ENCODE measurements around the gene CFL1.

CFL1 gene

DNA sequence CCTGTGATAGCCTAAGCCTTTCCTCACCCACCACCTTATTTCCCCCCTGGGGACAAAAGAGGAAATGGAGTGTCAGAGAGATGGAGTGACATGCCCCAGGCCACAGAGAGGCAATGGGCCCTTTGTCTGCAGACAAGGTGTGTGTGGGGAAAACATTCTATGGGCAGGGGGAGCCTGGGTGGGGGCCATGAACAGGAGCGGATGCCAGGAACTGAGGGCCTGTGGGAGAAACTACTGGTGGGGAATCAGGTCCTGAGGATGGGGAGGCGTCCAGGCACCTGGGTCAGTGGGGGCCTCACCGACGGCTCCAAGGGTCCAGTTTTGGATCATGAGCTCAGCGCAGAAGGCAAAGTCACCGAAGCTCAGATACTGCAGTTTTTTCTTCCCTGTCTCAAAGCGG, 27.3 kb upstream of the CFL1 start:
- Histone ChIP-seq H3K36me3 (peaks cover 45 to 60% (median 50%) of the 10 kb centered on the region in 11 experiments), H3K9ac (peak overlapping the region in 9 of 11 experiments; percentile 12 to 97 (median 35); a peak in 14 of 22 replicates), H3K27ac (no peak overlapping the region; a peak in 1 of 22 replicates), H3K27me3 (no peaks in the 10 kb centered on the region), H4K20me1 (peaks cover 0 to 58% (median 28%) of the 10 kb centered on the region in 11 experiments; a peak in 16 of 22 replicates), H3K4me3 (no peak overlapping the region), H3K4me2 (peak overlapping the region; percentile 60 to 98 (median 95)), H3K4me1 (peaks cover 72 to 83% (median 81%) of the 10 kb centered on the region in 10 experiments), H3K9me3 (replicated peaks in 1 of 11) (no peaks in the 10 kb centered on the region)
- no peak for TF ChIP-seq Cebpa-rat (IDR thresholded peaks at IDR 0.05)

DNA sequence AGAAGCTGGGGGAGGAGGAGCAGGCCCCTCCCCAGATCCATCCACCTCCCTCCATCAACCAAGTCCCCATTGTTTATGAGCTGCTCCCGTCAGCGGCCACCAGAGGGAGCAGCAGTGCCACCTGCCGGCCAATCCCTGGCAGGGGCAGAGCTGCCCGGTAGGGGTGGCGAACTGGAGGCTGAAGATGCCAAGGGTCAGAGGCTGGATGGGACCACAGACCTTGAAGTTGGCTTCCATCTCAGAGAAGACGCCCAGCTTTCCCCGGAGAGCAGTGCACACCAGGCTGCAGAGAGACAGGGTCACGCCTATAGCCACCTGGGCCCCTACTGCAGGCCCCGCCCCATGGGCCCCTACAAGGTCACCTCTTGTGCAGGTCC, 26.7 kb upstream of the CFL1 start:
- peak overlapping the region; percentile 60 to 98 (median 95) for H3K4me2 ChIP-seq
- no peak for TF ChIP-seq Cebpa-rat (IDR thresholded peaks at IDR 0.05)
- peak overlapping the region in 8 of 11 experiments; percentile 12 to 97 (median 34); a peak in 11 of 22 replicates for H3K9ac ChIP-seq
- H3K27ac ChIP-seq, result no peak overlapping the region; a peak in 1 of 22 replicates
- peaks cover 72 to 83% (median 81%) of the 10 kb centered on the region in 10 experiments for H3K4me1 ChIP-seq
- peaks cover 45 to 60% (median 50%) of the 10 kb centered on the region in 11 experiments for H3K36me3 ChIP-seq
- no peaks in the 10 kb centered on the region for H3K27me3 ChIP-seq
- no peaks in the 10 kb centered on the region for H3K9me3 ChIP-seq (replicated peaks in 1 of 11)
- H3K4me3 ChIP-seq, result no peak overlapping the region; a peak in 1 of 20 replicates
- peaks cover 0 to 58% (median 28%) of the 10 kb centered on the region in 11 experiments; a peak in 16 of 22 replicates for H4K20me1 ChIP-seq

DNA sequence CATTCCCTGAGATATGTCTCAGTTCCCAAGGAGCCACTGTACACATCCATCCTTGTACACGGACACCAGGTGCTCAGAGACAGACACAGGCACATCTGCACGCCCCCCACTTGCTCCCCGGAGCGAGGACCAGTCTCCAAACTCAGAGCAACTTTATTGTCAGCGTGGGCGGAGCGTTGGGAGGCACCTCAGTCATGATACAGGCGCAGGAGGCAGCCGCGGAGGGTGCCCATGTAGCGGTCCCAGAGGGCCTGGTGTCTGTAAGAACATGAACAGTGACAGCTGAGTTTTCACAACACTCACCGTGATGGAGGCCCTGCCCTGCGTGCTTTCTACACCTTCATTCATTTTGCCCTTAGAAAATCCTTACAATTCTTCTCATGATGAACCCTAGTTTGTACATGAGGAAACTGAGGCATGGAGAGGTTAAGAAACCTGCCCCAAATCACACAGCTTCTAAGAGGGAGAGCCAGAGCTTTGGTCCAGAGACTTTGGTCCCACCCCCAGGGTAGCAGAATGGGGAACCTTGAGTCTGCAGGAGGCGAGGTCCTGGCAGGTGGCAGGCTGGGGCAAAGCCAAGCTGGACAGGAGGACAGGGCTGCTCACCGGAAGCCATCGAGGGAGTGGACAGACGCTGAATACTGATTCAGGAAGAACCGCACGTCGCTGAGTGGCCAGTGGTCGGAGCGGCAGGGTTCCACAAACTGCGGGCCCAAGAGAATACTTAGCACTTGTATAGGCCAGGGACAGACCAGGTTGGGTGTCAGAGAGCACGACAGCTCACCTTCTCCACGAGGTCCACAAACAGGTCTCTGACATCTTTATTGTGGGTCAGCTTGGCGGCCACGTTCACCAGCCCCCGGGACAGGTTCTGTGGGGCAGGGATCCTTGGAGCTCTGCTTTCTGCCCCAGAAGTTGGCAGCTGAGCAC, 26.1 kb upstream of the CFL1 start:
- H3K9me3 ChIP-seq (replicated peaks in 1 of 11), result no peaks in the 10 kb centered on the region
- no peaks in the 10 kb centered on the region for H3K27me3 ChIP-seq
- no peak for TF ChIP-seq Cebpa-rat (IDR thresholded peaks at IDR 0.05)
- peak overlapping the region in 9 of 11 experiments; percentile 23 to 98 (median 79); a peak in 15 of 22 replicates for H3K4me2 ChIP-seq
- H3K4me3 ChIP-seq, result no peak overlapping the region
- peaks cover 68 to 83% (median 78%) of the 10 kb centered on the region in 10 experiments for H3K4me1 ChIP-seq
- peak overlapping the region in 6 of 11 experiments; percentile 1 to 43 (median 22); a peak in 3 of 22 replicates for H3K9ac ChIP-seq
- H3K27ac ChIP-seq, result 0 out of 22 replicates have a peak overlapping the region, but pooled peaks of 1 of the 11 experiments have one; percentile 4
- H3K36me3 ChIP-seq, result peaks cover 45 to 60% (median 50%) of the 10 kb centered on the region in 11 experiments
- peaks cover 0 to 58% (median 28%) of the 10 kb centered on the region in 11 experiments; a peak in 16 of 22 replicates for H4K20me1 ChIP-seq

DNA sequence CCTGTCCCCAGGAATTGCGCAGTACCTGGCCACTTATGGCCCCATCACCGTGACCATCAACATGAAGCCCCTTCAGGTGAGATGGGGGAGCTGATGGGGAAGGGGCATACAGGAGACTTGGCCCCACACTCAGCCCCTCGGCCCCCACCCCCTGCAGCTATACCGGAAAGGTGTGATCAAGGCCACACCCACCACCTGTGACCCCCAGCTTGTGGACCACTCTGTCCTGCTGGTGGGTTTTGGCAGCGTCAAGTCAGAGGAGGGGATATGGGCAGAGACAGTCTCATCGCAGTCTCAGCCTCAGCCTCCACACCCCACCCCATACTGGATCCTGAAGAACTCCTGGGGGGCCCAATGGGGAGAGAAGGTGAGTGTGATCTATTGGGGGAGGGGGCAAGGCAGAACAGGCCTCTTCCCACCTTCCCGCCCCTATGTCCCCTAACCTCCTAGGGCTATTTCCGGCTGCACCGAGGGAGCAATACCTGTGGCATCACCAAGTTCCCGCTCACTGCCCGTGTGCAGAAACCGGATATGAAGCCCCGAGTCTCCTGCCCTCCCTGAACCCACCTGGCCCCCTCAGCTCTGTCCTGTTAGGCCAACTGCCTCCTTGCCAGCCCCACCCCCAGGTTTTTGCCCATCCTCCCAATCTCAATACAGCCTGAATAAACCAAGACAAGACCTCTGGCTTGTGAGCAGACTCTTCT, 25.2 kb upstream of the CFL1 start:
- Histone ChIP-seq H3K27ac (no peak overlapping the region), H3K9ac (0 out of 22 replicates have a peak overlapping the region, but pooled peaks of 1 of the 11 experiments have one; percentile 1), H3K4me3 (no peak overlapping the region), H3K9me3 (replicated peaks in 1 of 11) (no peaks in the 10 kb centered on the region), H4K20me1 (peaks cover 0 to 58% (median 28%) of the 10 kb centered on the region in 11 experiments; a peak in 16 of 22 replicates), H3K4me2 (no peak overlapping the region), H3K27me3 (no peaks in the 10 kb centered on the region), H3K36me3 (peaks cover 45 to 60% (median 50%) of the 10 kb centered on the region in 11 experiments), H3K4me1 (peaks cover 64 to 86% (median 81%) of the 10 kb centered on the region in 10 experiments)
- no peak for TF ChIP-seq Cebpa-rat (IDR thresholded peaks at IDR 0.05)

DNA sequence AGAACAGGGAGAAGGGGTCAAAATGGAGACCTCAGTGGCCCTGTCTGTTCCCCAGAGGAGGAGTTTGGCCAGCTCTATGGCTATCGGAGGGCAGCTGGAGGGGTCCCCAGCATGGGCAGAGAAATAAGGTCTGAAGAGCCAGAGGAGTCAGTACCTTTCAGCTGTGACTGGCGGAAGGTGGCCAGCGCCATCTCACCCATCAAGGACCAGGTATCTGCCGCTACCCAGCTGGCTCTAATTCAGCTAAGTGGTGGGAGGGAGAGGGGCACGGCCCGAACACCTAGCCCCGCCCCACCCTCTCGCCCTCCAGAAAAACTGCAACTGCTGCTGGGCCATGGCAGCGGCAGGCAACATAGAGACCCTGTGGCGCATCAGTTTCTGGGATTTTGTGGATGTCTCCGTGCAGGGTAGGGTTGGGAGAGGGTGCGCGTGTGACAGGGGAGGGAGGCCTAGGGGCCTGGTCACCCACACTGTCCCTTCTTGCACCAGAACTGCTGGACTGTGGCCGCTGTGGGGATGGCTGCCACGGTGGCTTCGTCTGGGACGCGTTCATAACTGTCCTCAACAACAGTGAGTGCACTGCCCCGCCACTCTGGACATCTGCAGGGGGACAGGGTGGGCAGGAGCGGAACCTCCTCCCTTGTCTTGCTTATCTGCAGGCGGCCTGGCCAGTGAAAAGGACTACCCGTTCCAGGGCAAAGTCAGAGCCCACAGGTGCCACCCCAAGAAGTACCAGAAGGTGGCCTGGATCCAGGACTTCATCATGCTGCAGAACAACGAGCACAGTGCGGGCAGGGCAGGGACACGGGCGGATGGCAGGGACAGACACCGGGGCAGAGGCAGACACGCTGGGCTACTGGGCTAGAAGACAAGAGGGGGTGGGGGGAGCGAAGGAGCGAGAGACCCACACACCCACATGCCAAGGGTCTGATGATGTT, 24.4 kb upstream of the CFL1 start:
- TF ChIP-seq Cebpa-rat (IDR thresholded peaks at IDR 0.05), result no peak
- Histone ChIP-seq H3K27me3 (no peaks in the 10 kb centered on the region), H3K4me2 (peak overlapping the region; percentile 68 to 94 (median 88); a peak in 20 of 22 replicates), H4K20me1 (peaks cover 0 to 56% (median 28%) of the 10 kb centered on the region in 11 experiments; a peak in 15 of 22 replicates), H3K9ac (peak overlapping the region in 7 of 11 experiments; percentile 6 to 57 (median 49); a peak in 3 of 22 replicates), H3K36me3 (peaks cover 45 to 60% (median 50%) of the 10 kb centered on the region in 11 experiments), H3K27ac (peak overlapping the region in 1 of 11 experiments; percentile 51; a peak in 2 of 22 replicates), H3K4me3 (no peak overlapping the region), H3K9me3 (replicated peaks in 1 of 11) (no peaks in the 10 kb centered on the region), H3K4me1 (peaks cover 59 to 84% (median 77%) of the 10 kb centered on the region in 10 experiments)

DNA sequence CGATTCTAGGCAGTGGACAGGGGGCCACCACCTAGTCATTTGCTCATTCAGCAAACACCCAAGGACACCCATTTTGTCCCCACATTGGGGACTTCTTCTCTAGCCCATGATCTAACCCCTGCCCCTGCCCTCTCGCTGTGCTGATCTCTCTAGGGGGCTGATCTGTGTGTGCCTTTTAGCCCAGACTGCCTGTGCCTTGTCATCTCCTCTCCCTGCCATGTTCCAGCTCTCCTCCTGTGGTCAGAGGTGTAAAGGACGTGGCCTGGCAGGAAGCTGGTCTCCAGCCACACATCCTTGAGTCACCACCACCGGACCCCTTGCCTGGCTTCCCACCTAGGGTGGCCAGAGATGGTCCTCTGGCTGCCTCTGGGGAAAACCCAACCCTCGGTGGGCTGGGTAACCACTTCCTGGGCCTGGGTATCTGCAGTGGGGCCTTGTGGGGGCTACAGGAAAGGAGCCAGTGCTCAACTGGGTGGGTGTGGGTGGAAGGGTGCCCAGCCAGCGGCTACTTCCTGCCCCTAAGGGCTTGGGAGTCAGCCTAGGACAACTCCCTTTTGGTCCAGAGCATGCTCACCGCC, 23.0 kb upstream of the CFL1 start:
- peaks cover 35 to 46% (median 39%) of the 10 kb centered on the region in 11 experiments for H3K36me3 ChIP-seq
- H3K9ac ChIP-seq, result peak overlapping the region in 9 of 11 experiments; percentile 6 to 57 (median 38); a peak in 12 of 22 replicates
- peak overlapping the region in 2 of 10 experiments; percentile 7 to 54; a peak in 1 of 20 replicates for H3K4me3 ChIP-seq
- no peaks in the 10 kb centered on the region for H3K9me3 ChIP-seq (replicated peaks in 1 of 11)
- peak overlapping the region; percentile 68 to 94 (median 88) for H3K4me2 ChIP-seq
- H3K27me3 ChIP-seq, result no peaks in the 10 kb centered on the region
- H3K27ac ChIP-seq, result peak overlapping the region in 8 of 11 experiments; percentile 2 to 58 (median 34); a peak in 13 of 22 replicates
- H4K20me1 ChIP-seq, result peaks cover 0 to 43% (median 22%) of the 10 kb centered on the region in 11 experiments; a peak in 15 of 22 replicates
- no peak for TF ChIP-seq Cebpa-rat (IDR thresholded peaks at IDR 0.05)
- H3K4me1 ChIP-seq, result peaks cover 45 to 81% (median 65%) of the 10 kb centered on the region in 10 experiments

DNA sequence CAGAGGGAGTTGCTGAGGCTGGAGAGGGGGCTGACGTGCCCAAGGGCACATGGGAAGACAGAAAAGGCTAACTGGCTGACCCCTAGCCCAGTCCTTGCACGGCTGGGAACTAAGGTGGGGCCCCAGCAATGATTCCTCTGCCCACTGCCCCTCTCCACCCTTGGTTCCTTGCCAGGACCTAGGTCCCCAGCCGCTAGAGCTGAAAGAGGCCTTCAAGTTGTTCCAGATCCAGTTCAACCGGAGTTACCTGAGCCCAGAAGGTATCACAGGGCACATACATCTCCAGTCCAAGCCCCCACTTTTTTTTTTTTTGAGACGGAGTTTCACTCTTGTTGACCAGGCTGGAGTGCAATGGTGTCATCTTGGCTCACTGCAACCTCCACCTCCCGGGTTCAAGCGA, 22.0 kb upstream of the CFL1 start:
- Histone ChIP-seq H3K36me3 (peaks cover 26 to 37% (median 30%) of the 10 kb centered on the region in 11 experiments), H3K27ac (peak overlapping the region in 5 of 11 experiments; percentile 13 to 48 (median 41); a peak in 7 of 22 replicates), H3K4me1 (peaks cover 36 to 72% (median 56%) of the 10 kb centered on the region in 10 experiments), H3K4me2 (peak overlapping the region; percentile 55 to 94 (median 86)), H3K27me3 (no peaks in the 10 kb centered on the region), H3K9me3 (replicated peaks in 1 of 11) (no peaks in the 10 kb centered on the region), H3K4me3 (peak overlapping the region in 3 of 10 experiments; percentile 25 to 47 (median 36); a peak in 2 of 20 replicates), H3K9ac (peak overlapping the region in 7 of 11 experiments; percentile 4 to 53 (median 15); a peak in 7 of 22 replicates), H4K20me1 (peaks cover 0 to 34% (median 15%) of the 10 kb centered on the region in 11 experiments; a peak in 15 of 22 replicates)
- no peak for TF ChIP-seq Cebpa-rat (IDR thresholded peaks at IDR 0.05)

Data from BLaER1 treated with 17β-estradiol and CSF1 and Interleukin-3, amounts not matched to agents 10 nM and 100 nM (cell line).